GM12875 (cell line): Measurements from ENCODE around the gene SLC22A23.
"Not testable (repeated sequence)": the region's sequence is repeated elsewhere in the genome, so short reads cannot be mapped to it uniquely, and the experiment has no call there.

Experiments used
- H3K4me3 ChIP-seq: one replicate; pipeline ENCODE4 v1.5.1; 2011; ENCODE audit warnings: low read depth, low read length, control low read depth
- CTCF ChIP-seq: IDR thresholded peaks from 2 replicates; pipeline ENCODE4 v1.5.1; 2011; ENCODE audit warnings: low read depth, mild to moderate bottlenecking, control low read depth, inconsistent platforms, low read length, moderate library complexity, borderline replicate concordance; ENCODE audit not compliant: insufficient read depth

The SLC22A23 gene

DNA sequence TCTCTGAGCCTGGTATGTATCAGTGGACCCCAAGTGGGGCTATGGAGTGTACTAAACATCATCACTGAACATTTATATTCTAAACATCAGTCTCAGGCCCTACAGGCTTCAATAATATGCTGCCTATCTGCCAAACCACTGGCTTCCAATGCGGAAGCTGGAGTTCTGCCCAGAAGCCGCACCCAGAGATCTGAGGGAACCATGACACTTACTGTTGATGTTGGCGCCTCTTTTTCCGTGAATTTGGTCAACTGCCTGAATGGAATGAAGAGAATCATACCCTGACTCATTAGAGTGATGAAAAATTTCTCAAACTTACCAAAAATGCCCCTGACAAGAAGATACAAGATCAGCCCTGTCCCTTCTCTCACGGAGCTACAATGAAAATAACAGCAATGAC is 66.2 kb downstream of the SLC22A23 start:
- no peak for TF ChIP-seq CTCF
- no peak overlapping the region for H3K4me3 ChIP-seq

DNA sequence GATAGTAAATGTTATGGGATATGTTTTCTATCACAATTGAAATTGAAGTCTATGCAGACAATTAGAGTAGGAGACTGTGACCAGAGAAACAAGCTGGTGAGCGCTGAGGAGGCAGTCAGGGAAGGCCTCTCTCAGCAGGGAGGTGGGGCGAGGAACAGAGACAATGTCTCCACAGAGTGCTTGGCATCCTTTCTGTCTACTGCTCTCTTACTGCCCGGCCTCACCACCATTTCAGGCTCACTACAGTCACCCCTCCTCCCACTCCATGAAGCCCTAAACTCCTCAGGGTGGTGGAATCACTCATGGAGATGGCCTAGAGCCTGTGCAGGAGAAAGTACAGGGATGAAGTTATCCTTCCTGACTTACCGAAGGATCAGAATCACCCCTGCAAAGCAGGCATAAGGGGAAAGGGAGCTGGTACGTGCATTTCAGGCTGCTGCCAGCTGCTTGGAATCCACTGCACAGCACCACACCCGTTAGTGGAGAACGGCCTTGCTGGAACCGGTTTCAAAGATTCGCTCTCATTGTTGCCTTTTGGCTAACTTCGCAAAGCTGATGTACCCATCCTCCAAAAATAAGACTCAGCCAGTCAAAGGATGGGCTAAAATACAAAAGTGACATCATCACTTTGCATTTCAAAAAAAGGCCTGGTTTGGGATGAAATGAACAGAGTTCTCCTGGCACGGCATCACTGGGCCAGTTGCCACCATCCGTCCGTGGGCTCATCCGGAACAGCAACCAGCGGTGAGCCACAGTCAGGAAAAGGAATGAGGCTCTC is 67.3 kb downstream of the SLC22A23 start:
- no peak overlapping the region for H3K4me3 ChIP-seq
- TF ChIP-seq CTCF = no peak

DNA sequence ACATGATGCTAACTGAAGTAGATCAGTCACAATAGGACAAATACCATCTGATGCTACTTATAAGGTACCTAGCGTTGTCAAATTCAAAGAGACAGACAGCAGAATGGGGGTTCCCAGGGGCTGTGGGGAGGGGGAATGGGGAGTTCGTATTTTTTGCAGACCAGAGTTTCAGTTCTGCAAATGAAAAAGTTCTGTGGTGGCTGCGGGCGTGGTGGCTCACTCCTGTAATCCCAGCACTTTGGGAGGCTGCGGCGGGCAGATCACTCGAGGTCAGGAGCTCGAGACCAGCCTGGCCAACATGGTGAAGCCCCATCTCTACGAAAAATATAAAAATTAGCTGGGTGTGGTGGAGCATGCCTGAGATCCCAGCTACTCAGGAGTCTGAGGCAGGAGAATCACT is 68.1 kb downstream of the SLC22A23 start:
- TF ChIP-seq CTCF = no peak
- H3K4me3 ChIP-seq = no peak overlapping the region

- no peak overlapping the region for H3K4me3 ChIP-seq
- no peak for TF ChIP-seq CTCF
These were observed 70.4 kb downstream of the SLC22A23 start for GRCh38 chr6:3386374-3386857.

- H3K4me3 ChIP-seq = no peak overlapping the region
These were observed 71.1 kb downstream of the SLC22A23 start for GRCh38 chr6:3385660-3386151.

DNA sequence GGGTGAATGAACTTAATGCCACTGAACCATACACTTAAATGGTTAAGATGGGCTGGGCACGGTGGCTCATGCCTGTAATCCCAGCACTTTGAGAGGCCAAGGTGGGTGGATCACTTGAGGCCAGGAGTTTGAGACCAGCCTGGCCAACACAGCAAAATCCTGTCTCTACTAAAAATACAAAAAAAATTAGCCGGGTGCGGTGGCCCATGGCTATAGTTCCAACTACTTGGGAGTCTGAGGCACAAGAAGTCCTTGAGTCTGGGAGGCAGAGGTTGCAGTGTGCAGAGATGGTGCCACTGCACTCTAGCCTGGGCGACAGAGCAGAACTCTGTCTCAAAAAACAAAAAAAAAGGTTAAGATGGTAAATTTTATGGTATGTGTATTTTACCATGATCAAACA is 71.7 kb downstream of the SLC22A23 start:
- not testable (repeated sequence) for H3K4me3 ChIP-seq

More at GRCh38 chr6:3385660-3386151, 71.1 kb downstream of the SLC22A23 start:
- TF ChIP-seq CTCF = no peak

DNA sequence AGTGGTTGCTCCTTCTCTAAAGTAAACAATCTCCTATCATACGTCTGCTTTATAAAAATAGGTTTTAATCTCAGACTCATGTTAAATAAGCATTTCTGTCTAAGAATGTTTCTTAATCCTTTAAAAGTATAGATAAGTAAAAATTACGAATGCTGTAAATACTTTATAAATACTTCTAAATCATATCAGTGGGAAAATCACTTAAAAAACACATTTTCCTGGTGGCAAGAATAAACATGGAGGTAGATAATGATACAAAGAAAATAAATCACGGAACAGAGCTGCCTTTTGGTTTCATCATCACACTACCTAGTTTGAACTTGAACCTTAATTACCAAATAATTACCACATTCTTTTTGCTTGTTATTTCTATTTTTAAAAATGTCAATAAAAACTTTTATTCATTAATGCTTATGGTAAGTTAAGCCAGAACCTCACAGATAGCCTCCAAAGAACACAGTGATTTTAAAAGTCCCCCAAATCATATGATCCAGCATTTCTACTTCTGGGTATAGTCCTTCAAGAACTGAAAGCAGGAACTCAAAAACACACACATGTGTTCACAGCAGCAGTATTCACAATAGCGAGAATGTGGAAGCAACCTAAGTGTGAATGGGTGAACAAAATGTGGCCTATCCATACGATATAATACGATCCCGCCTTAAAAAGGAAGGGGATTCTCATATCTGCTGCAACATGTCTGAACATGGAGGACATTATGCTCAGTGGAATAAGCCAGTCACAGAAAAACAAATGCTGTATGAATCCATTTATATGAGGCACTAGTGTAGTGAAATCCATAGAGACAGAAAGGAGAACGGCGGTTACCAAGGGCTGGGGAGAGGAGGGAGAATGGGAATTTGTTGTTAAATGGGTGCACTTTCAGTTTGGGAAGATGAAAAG is 72.4 kb downstream of the SLC22A23 start:
- TF ChIP-seq CTCF = no peak
- no peak overlapping the region for H3K4me3 ChIP-seq
